KBM-7 (cell line): Measurements from ENCODE around the gene CRNKL1.

Experiments used
- DNase-seq: peaks from one replicate; pipeline ENCODE4 v3.0.0-alpha.2; 2015
- in situ Hi-C: fragments of 300-500 bp; cut with MboI; formaldehyde crosslinking; loops from 2 replicates; pipeline ENCODE4 v1.14.3; 2020; ENCODE audit warnings: low sequenced_read_pairs, low pct_unique_long_range_greater_than_20kb, mixed read lengths

CRNKL1 gene

GRCh38 chr20:19992996-19993908 lies 59.0 kb downstream of the CRNKL1 start:
- DNase-seq: no peak
- in situ Hi-C loops: no loop called here

GRCh38 chr20:19991854-19992253 lies 60.4 kb downstream of the CRNKL1 start:
- in situ Hi-C loops: no loop called here
- DNase-seq: no peak

- in situ Hi-C loops: no loop called here
Observed at GRCh38 chr20:19991308-19991707, 61.0 kb downstream of the CRNKL1 start.

GRCh38 chr20:19990850-19991249 lies 61.4 kb downstream of the CRNKL1 start:
- DNase-seq: no peak
- in situ Hi-C loops: no loop called here

More at GRCh38 chr20:19991308-19991707, 61.0 kb downstream of the CRNKL1 start:
- no peak for DNase-seq

GRCh38 chr20:19987046-19987445 lies 65.2 kb downstream of the CRNKL1 start:
- in situ Hi-C loops: no loop called here
- no peak for DNase-seq

- DNase-seq: no peak
- in situ Hi-C loops: no loop called here
Observed at GRCh38 chr20:19986419-19986818, 65.8 kb downstream of the CRNKL1 start.
